ENCODE results near the gene UNC5C.
A peak's percentile ranks its signal among the peaks of the same experiment; 100 is the strongest.

The UNC5C gene

GRCh38 chr4:95256108-95256835, 292.5 kb downstream of the UNC5C start:
- no peak for DNase-seq

GRCh38 chr4:95255396-95256107, 293.2 kb downstream of the UNC5C start:
- no peak for DNase-seq

GRCh38 chr4:95251568-95251967, 297.2 kb downstream of the UNC5C start:
- DNase-seq: no peak

GRCh38 chr4:95250544-95251137, 298.1 kb downstream of the UNC5C start:
- DNase-seq: no peak

- no peak for DNase-seq
Measured at GRCh38 chr4:95249426-95250021, 299.2 kb downstream of the UNC5C start.

GRCh38 chr4:95248720-95249425, 299.9 kb downstream of the UNC5C start:
- DNase-seq: no peak

- DNase-seq: no peak
Measured at GRCh38 chr4:95243892-95244291, 304.9 kb downstream of the UNC5C start.

- DNase-seq: no peak
Measured at GRCh38 chr4:95238554-95238953, 310.2 kb downstream of the UNC5C start.

GRCh38 chr4:95232358-95233156, 316.2 kb downstream of the UNC5C start:
- no peak for DNase-seq

- no peak for DNase-seq
Measured at GRCh38 chr4:95231681-95232080, 317.1 kb downstream of the UNC5C start.

- no peak for DNase-seq
Measured at GRCh38 chr4:95225849-95226248, 322.9 kb downstream of the UNC5C start.

GRCh38 chr4:95224402-95224801, 324.4 kb downstream of the UNC5C start:
- DNase-seq: no peak

- no peak for DNase-seq
Measured at GRCh38 chr4:95220205-95221175, 328.3 kb downstream of the UNC5C start.

GRCh38 chr4:95219109-95219508, 329.7 kb downstream of the UNC5C start:
- no peak for DNase-seq

- DNase-seq: no peak
Measured at GRCh38 chr4:95217197-95217596, 331.6 kb downstream of the UNC5C start.

GRCh38 chr4:95216636-95217035, 332.1 kb downstream of the UNC5C start:
- no peak for DNase-seq

- DNase-seq: peak in 1 of 2 donors; percentile 5
Measured at GRCh38 chr4:95215991-95216605, 332.7 kb downstream of the UNC5C start.

GRCh38 chr4:95215043-95215442, 333.7 kb downstream of the UNC5C start:
- no peak for DNase-seq

GRCh38 chr4:95214408-95214807, 334.4 kb downstream of the UNC5C start:
- no peak for DNase-seq

- no peak for DNase-seq
Measured at GRCh38 chr4:95213366-95213765, 335.4 kb downstream of the UNC5C start.
